ENCODE measurements around the gene PLPP2.
A peak's percentile ranks its signal among the peaks of the same experiment; 100 is the strongest.

PLPP2 gene

GRCh38 chr19:313988-314815, 23.0 kb upstream of the PLPP2 start:
- no peak for DNase-seq (ENCODE audit: low spot score)

GRCh38 chr19:313169-313987, 22.2 kb upstream of the PLPP2 start:
- no peak for DNase-seq (ENCODE audit: low spot score)

DNA sequence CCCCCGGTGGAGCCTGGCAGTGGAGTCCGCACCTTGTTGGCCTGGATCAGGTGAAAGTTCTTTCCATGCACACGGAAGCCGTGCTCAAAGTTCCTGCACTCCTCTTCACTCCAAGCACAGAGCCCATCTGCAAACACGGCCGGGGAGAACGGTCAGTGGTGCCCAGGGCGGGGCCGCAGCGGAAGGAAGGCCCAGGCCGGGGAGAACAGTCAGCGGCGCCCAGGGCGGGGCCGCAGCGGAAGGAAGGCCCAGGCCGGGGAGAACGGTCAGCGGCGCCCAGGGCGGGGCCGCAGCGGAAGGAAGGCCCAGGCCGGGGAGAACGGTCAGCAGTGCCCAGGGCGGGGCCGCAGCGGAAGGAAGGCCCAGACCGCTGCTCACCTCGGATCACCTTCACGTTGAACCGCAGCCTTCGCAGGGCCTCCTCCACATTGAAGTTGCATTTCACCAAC, 20.6 kb upstream of the PLPP2 start:
- no peak for DNase-seq (ENCODE audit: low spot score)

DNA sequence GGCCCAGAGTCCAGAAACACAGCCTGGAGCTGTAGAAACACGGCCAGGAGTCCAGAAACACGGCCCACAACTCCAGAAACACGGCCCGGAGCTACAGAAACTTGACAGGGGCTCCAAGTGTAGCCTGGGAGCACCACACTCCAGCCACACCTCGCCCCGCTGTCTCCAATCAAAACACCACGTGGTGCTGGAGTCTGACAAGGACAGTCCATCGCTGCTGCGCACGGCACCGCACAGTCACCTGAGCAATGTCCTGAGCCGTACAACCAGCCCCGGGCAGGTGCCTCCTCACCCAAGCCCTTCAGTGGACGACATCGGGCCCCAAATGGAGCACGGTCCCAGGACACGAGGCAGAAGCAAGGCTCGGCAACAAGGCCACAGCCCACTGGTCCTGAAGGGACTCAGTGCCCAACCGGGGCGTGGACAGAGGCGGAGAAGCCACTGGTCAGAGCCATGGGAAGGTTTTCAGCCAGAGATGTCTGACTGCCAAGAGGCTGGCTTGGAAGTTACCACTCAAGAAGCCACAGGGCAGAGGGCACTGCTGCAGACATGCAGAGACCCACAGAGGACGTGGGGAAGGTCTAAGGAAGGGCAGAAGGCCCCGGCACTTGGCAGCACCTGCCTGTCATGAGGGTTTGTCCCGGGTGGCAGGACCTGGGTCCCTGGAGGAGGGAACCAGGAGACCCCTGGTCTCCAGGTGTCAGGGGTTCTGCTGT, 19.7 kb upstream of the PLPP2 start:
- no peak for DNase-seq (ENCODE audit: low spot score)

- no peak for DNase-seq (ENCODE audit: low spot score)
Observed at GRCh38 chr19:310141-310651, 19.0 kb upstream of the PLPP2 start.

- DNase-seq (ENCODE audit: low spot score) = no peak
Observed at GRCh38 chr19:309206-309565, 18.0 kb upstream of the PLPP2 start.

DNA sequence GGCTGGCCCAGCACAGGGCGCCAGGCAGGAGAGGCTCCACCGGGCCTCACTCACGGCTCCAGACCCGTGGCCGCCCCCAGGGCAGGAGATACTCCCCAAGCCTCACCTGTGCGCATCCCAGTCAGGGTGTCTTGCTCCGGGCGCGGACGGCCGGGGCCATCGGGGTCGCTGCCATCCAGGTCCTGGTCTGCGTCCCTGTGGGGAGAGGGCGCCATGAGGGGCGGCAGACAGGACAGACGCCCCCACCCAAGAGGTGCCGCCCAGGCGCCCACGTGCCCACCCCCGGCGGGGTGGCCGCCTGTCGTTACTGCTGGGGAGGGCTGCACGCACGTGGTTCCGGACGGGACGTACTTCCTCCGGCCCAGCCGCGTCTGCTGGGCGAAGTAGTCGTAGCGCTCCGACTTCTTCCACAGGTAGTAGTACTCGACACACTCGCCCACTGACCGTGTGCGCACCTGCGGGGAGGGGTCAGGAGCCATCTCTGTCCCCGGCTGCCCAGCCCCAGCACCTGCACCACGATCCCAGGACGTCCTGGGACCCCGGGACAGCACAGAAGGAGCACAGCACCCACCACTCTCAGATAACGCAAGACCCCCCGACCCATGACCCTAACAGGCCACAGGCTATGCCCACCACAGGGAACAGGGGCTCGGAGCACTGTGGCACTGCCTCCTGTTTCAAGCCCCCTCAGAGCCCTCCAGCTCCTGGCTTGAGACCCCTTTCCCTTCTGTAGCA, 17.4 kb upstream of the PLPP2 start:
- no peak for DNase-seq (ENCODE audit: low spot score)

GRCh38 chr19:307793-308420, 16.7 kb upstream of the PLPP2 start:
- no peak for DNase-seq (ENCODE audit: low spot score)

DNA sequence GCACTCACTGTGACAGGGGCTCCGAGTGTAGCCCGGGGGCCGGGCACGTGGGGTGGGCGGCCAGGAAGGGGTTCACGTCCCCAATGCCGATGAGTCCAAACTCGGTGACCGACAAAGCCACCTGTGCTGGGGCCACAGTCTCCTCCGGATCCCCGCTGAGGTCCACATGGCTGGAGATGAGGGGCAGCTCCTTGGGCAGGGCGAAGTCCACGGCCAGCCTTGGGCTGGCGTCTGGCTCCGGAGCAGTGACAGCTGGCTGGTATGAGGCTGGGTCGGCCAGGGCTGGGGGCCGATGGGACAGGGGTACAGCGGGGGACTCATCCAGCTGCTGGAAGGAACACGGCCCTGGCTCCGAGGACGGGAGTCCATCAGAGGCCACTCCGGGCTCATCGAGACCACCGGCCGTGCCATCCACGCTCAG, 15.9 kb upstream of the PLPP2 start:
- DNase-seq (ENCODE audit: low spot score) = no peak

DNA sequence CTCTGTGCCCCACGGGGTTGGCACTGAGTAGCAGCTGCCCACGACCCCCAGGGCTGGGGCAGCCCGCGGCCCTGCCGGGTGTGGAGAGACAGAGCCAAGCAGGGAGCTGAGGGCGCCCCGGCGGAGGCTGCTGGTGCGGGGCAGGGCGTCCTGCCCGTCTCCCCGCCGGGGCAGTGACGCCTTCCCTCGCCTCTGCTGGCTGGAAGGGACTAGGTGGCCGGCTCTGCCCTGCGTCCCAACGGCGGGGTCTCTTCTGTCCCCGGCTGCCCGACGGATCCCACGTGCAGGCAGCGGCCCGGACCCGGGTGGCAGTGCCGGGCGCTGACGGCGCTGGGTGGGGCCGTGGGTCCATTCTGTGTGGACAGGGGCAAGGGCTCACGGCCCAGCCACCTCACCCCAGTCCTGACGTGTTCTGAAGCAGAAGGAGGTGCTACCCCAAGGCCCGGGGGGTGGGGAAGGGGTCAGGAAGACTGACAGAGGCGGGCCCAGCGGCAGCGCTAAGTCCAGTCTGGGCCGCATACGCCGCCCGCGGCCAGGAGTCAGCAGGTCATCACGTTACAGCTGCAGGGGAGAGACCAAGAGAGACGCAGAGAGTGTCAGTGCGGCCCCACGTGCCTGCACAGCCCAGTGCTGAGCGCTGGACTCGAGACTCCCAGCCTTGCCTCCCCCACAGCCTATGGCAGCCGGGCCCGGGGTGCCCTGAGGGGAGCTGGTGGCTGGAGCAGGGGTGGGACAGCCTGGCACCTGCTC, 15.1 kb upstream of the PLPP2 start:
- no peak for DNase-seq (ENCODE audit: low spot score)

DNA sequence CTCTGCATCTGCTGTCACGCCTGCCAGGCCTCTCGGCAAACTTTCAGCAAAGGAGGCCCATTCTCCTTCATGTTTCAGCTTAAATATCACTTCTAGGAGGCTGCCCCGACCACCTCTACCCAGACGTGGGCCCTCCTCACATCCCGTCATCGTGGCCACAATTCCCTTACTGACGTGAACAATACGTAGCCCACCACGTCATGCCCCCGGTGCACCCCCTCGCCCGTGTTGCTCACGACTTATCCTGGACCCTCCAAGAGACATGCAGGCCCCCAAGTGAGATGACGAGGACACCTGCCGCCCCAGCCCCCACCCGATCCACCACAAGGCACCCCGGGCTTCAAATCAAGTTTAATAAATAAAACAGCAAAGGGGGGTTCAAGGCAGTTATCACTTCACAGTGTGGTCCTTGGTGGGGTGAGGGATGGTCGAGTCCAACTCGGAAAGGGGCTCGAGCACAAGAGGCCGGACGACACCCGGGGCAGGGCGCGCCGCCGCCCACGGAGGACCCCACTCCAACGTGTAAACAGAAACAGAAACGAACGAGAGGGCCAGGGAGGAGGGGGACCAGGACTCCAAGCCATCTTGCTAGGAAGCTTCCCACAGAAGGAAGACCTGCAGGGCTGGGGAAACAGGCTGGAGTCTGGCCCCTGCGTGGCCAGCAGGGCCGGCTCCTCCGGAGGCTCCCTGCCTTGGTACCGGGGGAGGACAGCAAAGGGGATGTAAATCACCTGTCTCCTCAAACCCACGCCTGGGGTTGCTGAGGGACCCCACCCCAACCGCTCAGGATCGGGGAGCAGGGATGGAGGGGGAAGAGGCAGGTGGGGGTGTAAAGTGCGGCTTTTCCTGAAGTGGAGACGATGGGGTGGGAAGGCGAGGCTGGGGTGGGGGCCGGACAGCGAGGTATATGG, 14.3 kb upstream of the PLPP2 start:
- DNase-seq (ENCODE audit: low spot score) = no peak

DNA sequence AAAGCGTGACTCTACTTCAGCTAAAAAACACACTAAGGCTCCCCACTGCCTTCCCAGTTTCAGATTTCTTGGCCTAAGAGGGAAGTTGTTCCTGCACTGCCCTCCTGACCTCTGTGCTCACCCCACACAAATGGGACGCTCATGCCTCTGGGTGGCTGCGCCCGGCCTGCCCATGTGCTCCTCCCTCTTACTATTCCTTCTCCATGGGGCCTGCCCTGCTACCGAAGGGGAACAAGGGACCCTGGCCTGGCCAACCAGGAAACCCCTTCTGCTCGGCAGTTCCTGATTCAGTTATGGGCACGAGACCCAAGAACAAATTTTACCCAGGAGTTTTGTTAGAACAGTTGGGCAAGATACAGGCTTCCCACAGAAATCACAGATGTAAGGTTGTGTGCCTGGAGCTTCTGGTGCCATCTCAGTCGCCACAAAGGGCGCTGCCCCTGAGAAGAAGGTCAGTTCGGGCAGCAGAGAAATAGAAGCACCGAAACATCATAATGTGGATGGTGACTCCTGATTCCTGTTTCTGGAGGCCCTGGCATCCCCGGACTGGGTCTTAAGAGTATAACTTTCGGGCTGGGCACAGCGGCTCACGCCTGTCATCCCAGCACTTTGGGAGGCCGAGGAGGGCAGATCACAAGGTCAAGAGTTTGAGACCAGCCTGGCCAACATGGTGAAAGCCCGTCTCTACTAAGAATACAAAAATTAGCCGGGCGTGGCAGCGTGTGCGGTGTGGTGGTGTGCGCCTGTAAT, 5.4 kb upstream of the PLPP2 start:
- DNase-seq (ENCODE audit: low spot score) = no peak

GRCh38 chr19:295687-296370, 4.6 kb upstream of the PLPP2 start:
- DNase-seq (ENCODE audit: low spot score) = no peak

GRCh38 chr19:294946-295686, 3.9 kb upstream of the PLPP2 start:
- DNase-seq (ENCODE audit: low spot score) = peak; percentile 66

- DNase-seq (ENCODE audit: low spot score) = no peak
Observed at GRCh38 chr19:294341-294945, 3.2 kb upstream of the PLPP2 start.

- no peak for DNase-seq (ENCODE audit: low spot score)
Observed at GRCh38 chr19:293436-294110, 2.4 kb upstream of the PLPP2 start.
